Endothelial cell of umbilical vein (primary cell): ENCODE results near the gene BAD. TPM values are rescaled to one million over a fixed set of nuclear protein-coding genes. Genes with fewer than 3 reads are reported as not detected.

Source experiments
- BruUV-seq: library from RNA; stranded (reverse); fragments of 400-500 nt; replicated peaks from 2 replicates; lab custom pipeline; 2021; lab: Mats Ljungman, UMichigan
- CTCF ChIA-PET: fragments of 300-600, 350-600 bp; sonication (Branson Sonifier 250); formaldehyde crosslinking; loops from one replicate; lab custom pipeline; 2021; ENCODE audit warnings: antibody characterized with exemption, inconsistent platforms; lab: Charles Lee
- POLR2A ChIA-PET: fragments of 300-600, 350-600 bp; sonication (Branson Sonifier 250); formaldehyde crosslinking; loops from one replicate; lab custom pipeline; 2021; ENCODE audit warnings: antibody characterized with exemption, inconsistent platforms; lab: Charles Lee
- DNase-seq: peaks from one replicate; pipeline ENCODE4 v3.0.0-alpha.2; 2011; ENCODE audit warnings: low read depth, low spot score
- FAIRE-seq: peaks from 2 replicates; lab custom pipeline; 2011; peaks lifted over from hg19 to GRCh38; lab: Jason Lieb, UNC
- H2AFZ ChIP-seq: 2 replicates; pipeline ENCODE4 v1.6.0; 2012; ENCODE audit warnings: low read depth, low read length, control low read depth, inconsistent platforms
- H3K27ac ChIP-seq: 2 replicates; pipeline ENCODE4 v1.5.1; 2011; ENCODE audit warnings: low read depth, mild to moderate bottlenecking, control low read depth, low read length, moderate library complexity; ENCODE audit not compliant: insufficient read depth
- H3K27me3 ChIP-seq, 2 experiments: 2 replicates each; pipeline versions ENCODE4 v1.6.0 to v1.6.1; 2011; ENCODE audit warnings: low read length in 2 of 2, mixed read lengths in 1 of 2; ENCODE audit not compliant: control insufficient read depth in 2 of 2, insufficient read depth in 2 of 2
- H3K36me3 ChIP-seq, 2 experiments: 2 replicates in 1 of 2; 3 replicates in 1 of 2; pipeline ENCODE4 v1.5.1; 2011; ENCODE audit warnings: low read length in 2 of 2, mild to moderate bottlenecking in 1 of 2, moderate library complexity in 1 of 2; ENCODE audit not compliant: control insufficient read depth in 2 of 2, insufficient read depth in 2 of 2; ENCODE audit errors: extremely low read depth in 1 of 2
- H3K4me1 ChIP-seq: 3 replicates; pipeline ENCODE4 v1.5.1; 2011; ENCODE audit warnings: mild to moderate bottlenecking, low read length; ENCODE audit not compliant: control insufficient read depth, insufficient read depth; ENCODE audit errors: extremely low read depth
- H3K4me2 ChIP-seq: 2 replicates; pipeline ENCODE4 v1.6.1; 2011; ENCODE audit warnings: low read length, control low read depth, mixed read lengths; ENCODE audit not compliant: insufficient read depth
- H3K4me3 ChIP-seq, 3 experiments: fragments of 200-600 bp in 1 of 3; sonication (generic), shearing (Covaris generic) in 1 of 3; replicated peaks in 1 of 3; 2 replicates each; pipeline ENCODE4 v1.5.1; 2011 to 2016; ENCODE audit warnings: control low read depth in 3 of 3, low read length in 3 of 3, mild to moderate bottlenecking in 2 of 3, inconsistent platforms in 1 of 3, low read depth in 1 of 3, moderate library complexity in 1 of 3; ENCODE audit not compliant: insufficient read depth in 1 of 3
- H3K79me2 ChIP-seq: 2 replicates; pipeline ENCODE4 v1.6.0; 2012; ENCODE audit warnings: low read length, inconsistent platforms; ENCODE audit not compliant: control insufficient read depth, insufficient read depth
- H3K9ac ChIP-seq: replicated peaks from 2 replicates; pipeline ENCODE3; 2011; ENCODE audit warnings: low read length, control low read depth; ENCODE audit not compliant: insufficient read depth; ENCODE audit errors: extremely low read depth
- H3K9me1 ChIP-seq: replicated peaks from 3 replicates; pipeline ENCODE4 v1.6.0; 2011; ENCODE audit warnings: mild to moderate bottlenecking, low read length; ENCODE audit not compliant: control insufficient read depth, insufficient read depth; ENCODE audit errors: extremely low read depth
- H3K9me3 ChIP-seq: replicated peaks from 2 replicates; pipeline ENCODE4 v1.5.1; 2012; ENCODE audit warnings: low read length, inconsistent platforms; ENCODE audit not compliant: control insufficient read depth, insufficient read depth
- H4K20me1 ChIP-seq: replicated peaks from 2 replicates; pipeline ENCODE3; 2011; ENCODE audit warnings: mild to moderate bottlenecking, low read length; ENCODE audit not compliant: control insufficient read depth, insufficient read depth; ENCODE audit errors: extremely low read depth
- CTCF ChIP-seq, 2 donors: IDR thresholded peaks; 1 replicate in 1 of 2; 2 replicates in 1 of 2; pipeline ENCODE4 v1.5.1; 2011; ENCODE audit warnings: low read length in 2 of 2, mild to moderate bottlenecking in 2 of 2, moderate library complexity in 2 of 2, control low read depth in 1 of 2, inconsistent platforms in 1 of 2, low read depth in 1 of 2; ENCODE audit not compliant: insufficient read depth in 1 of 2; ENCODE audit errors: extremely low read depth in 1 of 2
- EZH2 ChIP-seq: IDR thresholded peaks from 2 replicates; pipeline ENCODE4 v1.6.1; 2012; ENCODE audit warnings: borderline replicate concordance, low read depth, mild to moderate bottlenecking, moderate library complexity, low read length, inconsistent platforms; ENCODE audit not compliant: severe bottlenecking
- FOS ChIP-seq: IDR thresholded peaks from 2 replicates; pipeline ENCODE4 v1.6.1; 2011; ENCODE audit warnings: mild to moderate bottlenecking, low read length, moderate library complexity, borderline replicate concordance; ENCODE audit not compliant: insufficient read depth
- GATA2 ChIP-seq: IDR thresholded peaks from 2 replicates; pipeline ENCODE4 v1.7.0; 2011; ENCODE audit warnings: low read depth, mild to moderate bottlenecking, moderate library complexity, mixed read lengths, low read length; ENCODE audit not compliant: insufficient read length, insufficient read depth
- JUN ChIP-seq: IDR thresholded peaks from 2 replicates; pipeline ENCODE4 v1.6.1; 2011; ENCODE audit warnings: borderline replicate concordance, low read depth; ENCODE audit not compliant: insufficient read length, insufficient read depth
- MAX ChIP-seq: IDR thresholded peaks from 2 replicates; pipeline ENCODE4 v1.6.1; 2011; ENCODE audit not compliant: insufficient read depth, insufficient read length
- MYC ChIP-seq: IDR thresholded peaks from one replicate; pipeline ENCODE4 v1.6.1; 2011; ENCODE audit warnings: mild to moderate bottlenecking, low read depth, low read length
- POLR2A ChIP-seq: IDR thresholded peaks from 2 replicates; pipeline ENCODE4 v1.6.1; 2012; ENCODE audit warnings: low read depth, mild to moderate bottlenecking, control low read depth, low read length
- POLR2AphosphoS5 ChIP-seq: IDR thresholded peaks from 2 replicates; pipeline ENCODE4 v1.6.1; 2012; ENCODE audit warnings: low read depth, mild to moderate bottlenecking, control low read depth, low read length, moderate library complexity; ENCODE audit not compliant: insufficient read depth
- dilution Hi-C: fragments of 300-500 bp; cut with MboI; formaldehyde crosslinking; loops from one replicate; pipeline ENCODE4 v1.15.0; 2019; ENCODE audit warnings: low sequenced_read_pairs; ENCODE audit not compliant: extremely low pct_ligation_motif_present
- intact Hi-C: fragments of 100-400 bp; cut with micrococcal nuclease; formaldehyde crosslinking; loops from one replicate; pipeline ENCODE4 v1.10.0; 2022
- polyA plus RNA-seq, 4 experiments: library from polyadenylated mRNA; depleted of rRNA in 3 of 4; stranded (reverse) in 3 of 4; unstranded in 1 of 4; fragments of >200 nt; gene quantifications; 2 replicates each; pipeline versions ENCODE4 v1.2.1 to v1.2.3, GENCODE V29; 2011 to 2012; ENCODE audit warnings: missing spikeins in 1 of 4
- total RNA-seq: library from RNA; stranded (reverse); gene quantifications from 2 replicates; pipeline ENCODE4 v1.2.3, GENCODE V29; 2021

The BAD gene
- total and polyA plus RNA-seq, 2 donors (not counting 3 experiments of a cell fraction or from before 2014, with no cell fraction given) = 65.3 to 88.0 TPM

- H3K9me3 ChIP-seq = no peaks in the 10 kb centered on the region
- H2AFZ ChIP-seq = peak within 1 kb of the TSS; percentile 39
- peaks cover 6 to 8% of the 10 kb centered on the region in 2 experiments for H3K36me3 ChIP-seq
- ChIA-PET CTCF (interaction anchor here (1.9 to 2.1 kb wide), 2 partner anchors 30 to 67 kb away, joined by 6 to 10 read pairs; no protein-coding TSS in a partner anchor), POLR2A (no interaction called here)
- no peaks in the 10 kb centered on the region for H4K20me1 ChIP-seq
- DNase-seq (peak; percentile 48), FAIRE-seq (peak; percentile 64)
- peak within 1 kb of the TSS; percentile 71 for H3K4me2 ChIP-seq
- H3K9ac ChIP-seq = peak within 1 kb of the TSS; percentile 6
- no peaks in the 10 kb centered on the region for H3K27me3 ChIP-seq
- intact Hi-C loops (loop anchor here (5.0 kb wide), 1 partner anchor 47 kb away; the partner anchor contains the start of gene STIP1), dilution Hi-C loops (no loop called here)
- H3K79me2 ChIP-seq = no peaks in the 10 kb centered on the region
- peaks cover 10% of the 10 kb centered on the region for H3K4me1 ChIP-seq
- H3K4me3 ChIP-seq = peak within 1 kb of the TSS; percentile 48 to 63 (median 51)
- BruUV-seq = no TSS peak
- TF ChIP-seq POLR2AphosphoS5 (peak; percentile 47), MYC (no peak), JUN (no peak)
- no peaks in the 10 kb centered on the region for H3K9me1 ChIP-seq
- no peak within 1 kb of the TSS for H3K27ac ChIP-seq
Observed at GRCh38 chr11:64233913-64234586, 50.4 kb downstream of the BAD start, which contains the start of gene VEGFB. Gene VEGFB (plus strand): TSS chr11:64234584. CDS start chr11:64234834, 250 bp downstream.

- CTCF ChIA-PET = interaction anchor here (1.1 to 2.1 kb wide), 3 partner anchors 26 to 68 kb away, joined by 4 to 10 read pairs (median 6); no protein-coding TSS in a partner anchor
- Histone ChIP-seq H3K27ac (no peak overlapping the region), H3K79me2 (no peaks in the 10 kb centered on the region), H3K4me1 (peaks cover 10% of the 10 kb centered on the region), H3K27me3 (no peaks in the 10 kb centered on the region), H3K36me3 (peaks cover 3 to 4% of the 10 kb centered on the region in 2 experiments), H3K9me1 (no peaks in the 10 kb centered on the region), H3K4me3 (no peak overlapping the region), H3K4me2 (no peak overlapping the region), H4K20me1 (no peaks in the 10 kb centered on the region), H3K9ac (no peak overlapping the region), H3K9me3 (no peaks in the 10 kb centered on the region), H2AFZ (no peak overlapping the region)
- TF ChIP-seq POLR2AphosphoS5 = no peak
- no peak for TF ChIP-seq JUN
- TF ChIP-seq FOS = no peak
- no peak for TF ChIP-seq MAX
- TF ChIP-seq CTCF (IDR thresholded peaks at IDR 0.05; ENCODE audit: extremely low read depth in 1 of 2, insufficient read depth in 1 of 2, low read depth in 1 of 2, low read length in 2 of 2) = no peak
- no peak for TF ChIP-seq EZH2
- no peak for TF ChIP-seq POLR2A
- TF ChIP-seq GATA2 = no peak
- TF ChIP-seq MYC = no peak
- dilution Hi-C loops (no loop called here), intact Hi-C loops (loop anchor here (5.0 kb wide), 1 partner anchor 46 kb away; the partner anchor contains the start of gene STIP1)
- DNase-seq = no peak
- no TSS peak for BruUV-seq
- no peak for FAIRE-seq
- POLR2A ChIA-PET = no interaction called here
Observed at GRCh38 chr11:64232967-64233315, 51.5 kb downstream of the BAD start.
